ENCODE measurements around the gene ALX4. TPM values are rescaled to one million over a fixed set of nuclear protein-coding genes. Genes with fewer than 3 reads are reported as not detected.

ALX4 gene
- total and polyA plus RNA-seq, 2 of the 8 experiments (the other 6 are each of a cell fraction or from before 2014, with no cell fraction given) = not detected

- TF ChIP-seq ATF2 (IDR thresholded peaks at IDR 0.05; ENCODE audit: low read length) = peak; percentile 33; the same call in 1 of the 2 replicates
- peak; percentile 79 for TF ChIP-seq EGR1 (IDR thresholded peaks at IDR 0.05; ENCODE audit: borderline replicate concordance, low read depth, low read length)
Observed at GRCh38 chr11:44334356-44335004, 24.5 kb upstream of the ALX4 start (continued).
